GM21825 (cell line): ENCODE data around the gene PCDHGB5.

Experiments
- ATAC-seq: cut with Tn5 transposase; IDR thresholded peaks from one replicate; pipeline ENCODE4 v1.9.1; 2021; ENCODE audit warnings: mild to moderate bottlenecking, moderate library complexity; ENCODE audit not compliant: unreplicated experiment

PCDHGB5 gene

DNA sequence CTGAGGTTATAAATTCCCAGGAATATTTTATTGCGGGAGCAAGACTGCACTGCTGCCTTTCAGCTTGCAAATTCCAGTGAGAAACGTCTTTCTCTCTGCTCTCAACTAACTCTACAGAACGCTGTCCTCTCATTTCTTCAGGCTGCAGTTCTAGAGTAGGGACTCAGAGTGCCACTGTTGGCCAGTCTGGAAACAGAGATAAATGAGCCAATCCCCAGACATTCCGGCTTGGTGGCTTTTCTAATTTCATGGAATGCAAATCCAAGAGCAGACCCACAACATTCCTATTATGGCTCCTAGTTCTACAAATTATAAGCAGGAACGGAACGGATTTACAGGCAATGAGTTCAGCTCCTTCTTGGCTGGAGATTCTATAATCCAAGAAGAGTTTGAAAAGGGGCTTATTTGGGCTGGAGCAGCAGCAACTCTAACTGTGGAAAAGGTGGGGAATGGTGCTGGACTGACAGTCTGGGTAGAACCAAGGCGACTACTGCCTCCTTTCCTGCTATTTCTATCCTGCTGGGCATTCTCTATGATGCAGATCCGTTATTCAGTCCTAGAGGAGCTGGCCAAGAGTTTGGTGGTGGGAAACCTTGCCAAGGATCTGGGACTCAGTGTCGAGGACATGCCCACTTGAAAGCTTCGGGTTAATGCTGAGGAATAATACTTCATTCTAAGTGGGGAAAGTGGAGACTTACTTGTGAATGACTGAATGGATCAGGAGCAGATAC is 41.8 kb downstream of the PCDHGB5 start:
- ATAC-seq: no peak

DNA sequence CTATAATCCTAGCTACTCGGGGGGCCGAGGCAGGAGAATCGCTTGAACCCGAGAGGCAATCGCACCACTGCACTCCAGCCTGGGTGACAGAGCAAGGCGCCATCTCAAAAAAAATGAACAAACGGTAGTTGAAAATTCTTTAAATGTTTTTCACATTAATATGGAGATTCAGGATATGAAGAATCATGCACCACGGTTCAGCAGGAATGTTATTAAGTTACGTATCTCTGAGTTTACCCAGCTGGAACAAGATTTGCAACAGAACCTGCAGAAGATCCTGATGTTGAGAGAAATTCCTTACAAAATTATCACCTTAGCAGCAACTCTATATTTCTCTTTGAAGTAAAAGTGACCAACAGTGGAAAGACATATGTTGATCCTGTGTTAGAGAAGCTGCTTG is 42.6 kb downstream of the PCDHGB5 start:
- ATAC-seq: no peak

DNA sequence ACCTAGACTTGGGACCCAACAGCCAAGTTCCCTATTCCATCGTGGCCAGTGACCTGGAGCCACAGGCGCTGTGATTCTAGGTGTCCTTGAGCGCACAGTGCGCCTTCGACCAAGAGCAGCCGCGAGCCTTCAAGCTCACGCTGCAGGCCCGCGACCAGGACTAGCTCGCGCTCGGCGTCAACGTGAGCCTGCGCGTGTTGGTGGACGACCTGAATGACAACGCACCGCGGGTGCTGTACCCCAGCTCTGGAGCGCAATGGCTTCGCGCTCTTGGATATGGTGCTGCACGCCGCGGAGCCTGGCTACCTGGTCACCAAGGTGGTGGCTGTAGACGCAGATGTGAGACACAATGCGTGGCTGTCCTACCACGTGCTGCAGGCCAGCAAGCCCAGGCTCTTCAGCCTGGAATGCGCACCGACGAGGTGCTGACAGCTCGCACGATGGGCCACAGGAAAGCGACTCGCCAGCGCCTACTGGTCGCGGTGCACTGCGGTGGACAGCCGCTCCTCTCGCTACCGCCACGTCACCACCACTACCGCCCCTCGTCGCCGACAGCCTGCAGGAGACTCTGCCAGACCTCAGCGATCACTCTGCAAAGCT is 43.9 kb downstream of the PCDHGB5 start:
- ATAC-seq: no peak
